HG03095 (cell line): ENCODE measurements around the gene GLI2.

Experiments used
- ATAC-seq: cut with Tn5 transposase; IDR thresholded peaks from one replicate; pipeline ENCODE4 v1.9.1; 2021; ENCODE audit warnings: moderate library complexity; ENCODE audit not compliant: unreplicated experiment

The GLI2 gene

GRCh38 chr2:120737340-120738101 is 1.9 kb downstream of the GLI2 start:
- ATAC-seq = no peak

GRCh38 chr2:120738117-120738516 is 2.4 kb downstream of the GLI2 start:
- no peak for ATAC-seq

DNA sequence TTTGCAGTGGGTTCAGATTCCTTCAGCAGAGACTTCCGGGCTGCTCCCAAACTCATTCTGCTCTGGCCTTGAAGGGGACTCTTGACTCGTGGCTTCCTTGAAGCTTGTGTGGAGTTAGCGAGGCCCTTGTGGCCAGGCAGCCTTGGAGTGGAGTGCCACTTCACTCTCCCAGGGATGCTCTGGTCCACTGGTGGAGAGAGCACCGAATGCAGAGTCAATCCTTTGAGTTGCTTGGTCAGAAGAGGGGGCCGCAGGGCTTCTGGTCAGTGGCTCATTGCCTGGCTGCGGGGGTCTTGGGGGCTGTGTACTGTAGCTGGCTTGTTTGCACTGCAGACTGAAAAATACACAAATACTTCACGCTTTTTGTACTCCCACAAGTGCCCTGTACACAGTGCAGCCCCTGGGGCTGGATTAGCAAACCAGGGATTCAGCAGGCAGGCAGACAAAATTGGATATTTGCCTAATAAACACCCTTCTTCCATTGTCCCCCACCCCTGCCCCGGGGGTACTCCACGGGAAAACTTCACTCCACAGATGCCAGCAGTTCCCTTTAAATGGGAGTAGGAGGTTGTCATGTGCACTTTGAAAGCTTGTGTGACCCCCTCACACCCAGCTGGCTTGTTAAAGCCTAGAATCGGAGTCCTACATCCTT is 3.2 kb downstream of the GLI2 start:
- no peak for ATAC-seq

DNA sequence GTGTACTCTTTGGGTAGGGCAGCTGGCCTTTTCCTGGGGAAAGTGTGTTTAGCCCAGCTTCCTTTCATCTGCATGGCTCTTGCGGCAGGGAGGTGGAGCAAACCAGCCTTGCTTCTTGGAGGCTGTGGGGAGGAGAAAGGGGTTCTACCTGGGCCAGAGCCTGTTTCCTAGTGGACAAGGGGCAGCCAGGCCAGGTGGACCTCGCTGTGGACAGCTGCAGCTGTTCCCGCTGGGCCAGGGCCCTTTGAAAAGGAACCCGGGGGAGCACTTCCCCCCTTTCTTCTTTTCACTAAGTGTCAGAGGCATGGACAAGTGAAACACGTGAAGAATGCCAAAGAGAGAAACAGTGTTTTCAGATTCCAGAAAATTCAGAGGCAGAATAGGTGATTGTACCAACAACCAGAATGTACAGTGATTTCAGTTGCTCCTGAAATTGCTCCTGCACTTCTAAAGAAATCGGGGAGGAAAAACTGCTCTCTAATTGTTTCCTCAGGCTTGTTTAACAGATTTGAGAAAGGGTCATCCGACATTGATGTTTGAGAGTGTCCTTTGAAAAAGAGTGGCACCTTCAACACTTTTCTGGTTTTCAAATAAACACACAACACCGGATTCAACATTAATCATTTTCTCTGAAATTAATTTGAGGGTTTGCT is 3.9 kb downstream of the GLI2 start:
- no peak for ATAC-seq

DNA sequence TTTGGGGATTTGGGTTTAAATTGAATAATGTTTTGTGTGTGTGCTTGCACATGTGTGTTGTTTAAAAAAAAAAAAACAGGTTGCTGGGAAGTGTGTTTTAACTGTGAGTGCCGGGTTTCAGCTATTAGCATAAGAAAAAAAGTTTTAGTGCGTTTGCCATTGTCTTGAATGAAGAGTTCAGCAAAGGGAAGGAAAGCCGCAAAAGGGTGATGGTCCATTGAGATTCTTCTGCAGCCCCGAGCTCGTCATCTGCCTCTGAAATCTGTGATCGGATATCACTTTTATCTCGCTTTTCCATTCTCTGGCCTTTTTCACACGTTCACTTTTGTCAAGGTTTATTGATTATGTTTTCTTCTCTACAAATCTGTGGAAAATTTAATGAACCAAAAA is 4.7 kb downstream of the GLI2 start:
- no peak for ATAC-seq

DNA sequence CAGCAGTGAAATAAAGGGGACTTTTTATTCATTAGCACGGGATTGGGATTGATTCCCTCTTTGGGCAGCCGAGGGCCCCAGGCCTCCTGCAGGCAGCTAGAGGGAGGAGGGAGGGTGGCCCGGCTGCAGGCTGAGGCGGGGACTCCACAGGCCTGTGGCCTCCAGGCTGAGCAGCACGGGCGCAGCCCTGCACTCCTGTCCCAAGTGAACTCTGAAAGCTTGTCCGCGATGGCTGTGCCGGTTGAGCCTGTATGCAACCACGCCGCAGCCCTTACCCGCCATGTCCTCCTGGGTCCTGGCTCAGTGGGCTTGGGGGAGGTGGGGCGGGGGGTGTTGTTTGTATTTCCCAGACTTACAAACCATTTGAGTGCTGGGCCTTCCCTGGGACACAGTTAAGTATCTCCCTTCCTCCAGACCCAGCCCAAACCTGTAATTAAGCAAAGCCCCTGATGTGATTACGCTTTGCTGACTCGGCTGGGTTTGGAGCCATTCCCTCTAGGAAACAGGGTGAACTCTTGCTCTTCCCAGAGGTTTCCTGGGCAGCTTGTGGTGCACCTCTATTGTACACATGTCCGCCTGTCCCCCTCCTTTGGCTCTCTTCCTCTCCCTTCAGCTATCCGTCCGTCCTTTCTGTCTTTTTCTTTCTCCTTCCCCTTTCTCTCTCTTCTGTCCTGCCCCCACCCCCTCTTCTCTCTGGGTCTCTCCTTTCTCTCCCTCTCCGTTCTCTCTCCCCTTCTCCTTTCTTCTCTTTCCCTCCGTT is 5.3 kb downstream of the GLI2 start:
- ATAC-seq = no peak

DNA sequence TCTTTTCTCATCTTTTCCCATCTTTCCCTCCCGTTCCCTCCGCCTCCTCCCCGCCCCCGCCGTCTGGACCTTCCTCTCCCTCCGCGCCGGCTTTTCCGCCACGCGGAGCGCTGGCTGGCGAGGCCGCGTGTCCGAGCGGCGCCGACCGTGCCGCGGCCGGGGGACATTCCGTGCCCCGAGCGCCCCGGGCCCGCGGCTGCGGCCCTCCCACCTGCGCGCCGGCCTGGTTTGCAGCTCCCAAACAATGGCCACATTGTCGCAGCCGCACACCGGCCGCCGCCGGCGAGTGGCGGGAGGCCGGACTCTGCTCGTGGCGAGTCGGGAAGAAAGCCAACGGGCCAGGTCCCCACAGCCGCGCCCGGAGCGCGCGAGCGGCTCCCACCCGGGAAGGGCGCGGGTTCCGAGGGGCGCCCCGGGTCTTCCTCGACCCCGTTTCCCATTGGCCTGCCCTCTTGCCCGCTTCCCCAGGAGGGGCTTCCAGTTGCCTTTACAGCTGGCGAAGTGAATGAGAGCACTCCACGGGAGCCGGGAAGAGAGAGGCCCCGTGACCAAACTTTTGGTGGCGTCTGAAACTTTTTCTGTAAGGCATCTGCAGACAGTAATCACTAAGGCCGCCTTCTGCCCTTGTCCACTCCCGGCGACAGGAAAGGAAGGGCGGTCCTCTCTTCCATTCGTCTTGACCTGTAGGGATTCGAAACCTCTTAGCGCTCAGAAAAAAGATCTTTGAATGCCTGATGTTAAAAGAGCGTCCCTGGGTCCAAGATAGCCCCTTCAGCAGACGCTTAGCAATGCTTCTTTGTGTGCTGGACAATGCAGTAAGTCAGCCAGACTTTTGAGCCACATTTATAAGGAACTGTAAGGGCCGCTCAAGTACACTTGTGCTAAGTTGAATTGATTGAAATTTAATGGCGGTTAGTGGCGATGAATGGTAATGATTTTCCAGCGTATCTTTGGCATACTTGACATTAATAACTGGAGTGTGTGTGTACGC is 6.2 kb downstream of the GLI2 start:
- no peak for ATAC-seq

DNA sequence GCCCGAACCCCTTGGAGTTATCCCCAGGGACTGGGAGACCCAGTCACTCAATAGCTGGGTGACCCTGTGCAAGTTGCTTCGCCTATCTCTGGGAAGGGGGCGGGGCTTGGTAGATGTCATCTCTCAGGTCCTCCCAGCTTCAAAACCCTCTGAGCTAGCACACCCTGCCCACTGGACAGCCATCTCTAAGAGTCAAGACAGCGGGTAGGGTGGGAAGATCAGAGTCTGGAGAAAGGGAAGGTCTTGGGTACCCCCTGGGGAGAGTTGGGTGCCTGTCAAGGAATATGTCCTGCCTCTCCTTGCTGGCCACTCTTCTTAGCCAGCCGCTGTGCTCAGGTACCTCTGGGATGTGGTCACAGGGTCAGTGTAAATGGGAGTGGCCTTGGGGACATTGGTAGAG is 8.0 kb downstream of the GLI2 start:
- ATAC-seq = no peak

- ATAC-seq = no peak
Observed at GRCh38 chr2:120744817-120745216, 9.1 kb downstream of the GLI2 start.

DNA sequence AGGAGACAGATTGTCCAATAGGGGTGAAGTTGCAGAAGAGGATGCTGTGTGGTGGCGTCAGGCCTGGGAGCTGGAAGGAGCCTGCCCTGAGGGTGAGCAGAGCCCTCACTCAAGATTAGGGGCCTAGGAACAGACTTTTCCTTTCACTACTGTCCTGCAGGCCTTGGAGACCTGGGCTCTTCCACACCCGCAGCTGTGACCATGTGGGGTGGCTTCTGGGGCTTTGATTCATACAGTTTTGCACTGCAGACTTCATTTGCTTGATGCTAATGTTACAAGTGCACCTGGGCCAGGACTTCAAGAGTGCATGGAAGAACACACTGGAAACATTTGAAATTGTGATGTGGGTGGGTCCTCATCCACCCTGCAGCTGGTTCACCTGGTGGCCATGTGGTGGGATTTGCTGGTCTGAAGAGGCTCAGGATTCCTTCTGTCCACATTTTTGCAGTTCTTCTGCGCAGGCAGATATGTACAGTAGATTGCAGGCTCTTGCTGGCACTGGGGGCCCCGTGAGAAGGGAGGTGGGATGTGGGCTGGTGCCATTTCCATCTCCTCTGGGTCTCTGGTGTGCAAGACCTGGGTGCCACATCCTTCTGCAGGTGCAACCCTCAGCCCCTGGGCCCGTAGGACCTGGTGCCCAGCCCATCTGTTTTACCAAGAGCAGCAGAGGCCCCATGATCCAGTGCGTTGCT is 9.9 kb downstream of the GLI2 start:
- ATAC-seq = no peak

DNA sequence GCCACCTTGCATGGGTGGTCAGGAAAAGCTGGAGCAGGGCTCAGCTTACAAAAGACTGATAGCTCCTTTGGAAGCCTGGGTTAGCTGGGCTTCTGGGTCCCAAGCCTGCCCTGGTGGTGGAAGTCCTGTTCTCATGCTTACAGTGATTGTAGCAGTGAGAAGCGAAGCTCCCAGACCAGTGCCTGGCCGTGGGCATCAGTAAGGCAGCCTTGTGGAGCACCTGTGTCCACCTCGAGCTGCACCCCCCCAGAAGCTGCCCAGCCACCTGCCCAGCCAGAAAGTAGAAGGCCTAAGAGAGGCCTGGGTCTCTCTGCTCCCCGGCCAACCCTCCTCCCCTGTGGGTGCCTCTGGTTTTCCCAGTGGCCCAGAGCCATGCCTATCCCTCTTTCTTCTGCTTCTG is 10.5 kb downstream of the GLI2 start:
- no peak for ATAC-seq

DNA sequence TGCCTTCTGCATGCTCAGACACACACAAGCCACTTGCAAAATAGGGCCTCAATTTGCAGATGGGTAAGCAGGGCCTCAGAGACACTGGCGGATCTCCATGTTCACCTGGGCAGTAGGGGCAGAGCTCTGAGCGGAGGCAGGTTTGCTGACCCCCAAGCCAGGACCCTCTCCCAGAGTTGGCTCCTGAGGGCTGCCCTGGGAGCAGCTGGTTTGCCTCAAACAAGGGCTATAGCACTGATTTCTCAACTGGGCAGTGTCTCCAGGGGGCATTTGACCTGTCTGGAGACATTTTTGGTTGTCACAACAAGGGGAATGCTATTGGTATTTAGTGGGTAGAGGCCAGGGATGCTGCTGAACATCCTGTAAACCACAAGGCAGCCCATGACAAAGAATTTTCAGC is 11.6 kb downstream of the GLI2 start:
- no peak for ATAC-seq

DNA sequence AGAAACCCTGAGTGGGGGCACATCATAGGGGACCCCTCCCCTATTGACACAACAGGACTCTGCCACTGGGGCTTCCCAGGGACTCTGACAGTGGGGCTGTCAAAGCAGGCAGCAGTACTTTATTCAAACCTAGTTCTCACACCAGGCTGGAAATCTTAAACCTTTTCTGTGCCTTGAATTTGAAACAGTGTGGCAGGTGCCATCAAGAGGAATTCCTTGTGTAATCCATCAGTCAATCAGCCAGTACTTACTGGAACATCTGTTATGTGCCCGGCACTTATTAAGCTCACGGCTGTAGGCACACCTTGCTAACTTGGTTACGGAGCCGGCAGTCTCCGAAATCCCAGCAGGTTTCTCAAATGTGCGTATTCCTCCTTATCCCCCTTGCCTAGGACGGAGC is 12.0 kb downstream of the GLI2 start:
- no peak for ATAC-seq

GRCh38 chr2:120748310-120748709 is 12.6 kb downstream of the GLI2 start:
- no peak for ATAC-seq

DNA sequence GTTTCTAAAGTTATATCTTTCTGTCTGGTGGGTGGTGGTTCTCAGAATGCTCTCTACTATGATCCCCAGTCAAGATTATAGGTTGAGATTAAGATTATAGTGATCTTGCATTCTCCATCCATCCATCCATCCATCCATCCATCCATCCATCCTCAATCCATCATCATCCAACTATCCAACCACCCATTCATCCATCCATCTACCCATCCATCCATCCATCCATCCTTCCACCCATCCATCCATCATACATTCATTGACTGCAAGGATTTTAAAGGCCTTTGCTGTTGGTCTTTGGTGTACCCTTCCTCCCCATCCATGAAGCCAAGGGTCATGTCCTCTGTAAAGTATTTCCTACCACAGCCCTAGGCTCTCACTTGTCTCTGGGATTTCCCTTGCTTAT is 13.1 kb downstream of the GLI2 start:
- ATAC-seq = no peak

- ATAC-seq = no peak
Observed at GRCh38 chr2:120749506-120750431, 14.1 kb downstream of the GLI2 start.

DNA sequence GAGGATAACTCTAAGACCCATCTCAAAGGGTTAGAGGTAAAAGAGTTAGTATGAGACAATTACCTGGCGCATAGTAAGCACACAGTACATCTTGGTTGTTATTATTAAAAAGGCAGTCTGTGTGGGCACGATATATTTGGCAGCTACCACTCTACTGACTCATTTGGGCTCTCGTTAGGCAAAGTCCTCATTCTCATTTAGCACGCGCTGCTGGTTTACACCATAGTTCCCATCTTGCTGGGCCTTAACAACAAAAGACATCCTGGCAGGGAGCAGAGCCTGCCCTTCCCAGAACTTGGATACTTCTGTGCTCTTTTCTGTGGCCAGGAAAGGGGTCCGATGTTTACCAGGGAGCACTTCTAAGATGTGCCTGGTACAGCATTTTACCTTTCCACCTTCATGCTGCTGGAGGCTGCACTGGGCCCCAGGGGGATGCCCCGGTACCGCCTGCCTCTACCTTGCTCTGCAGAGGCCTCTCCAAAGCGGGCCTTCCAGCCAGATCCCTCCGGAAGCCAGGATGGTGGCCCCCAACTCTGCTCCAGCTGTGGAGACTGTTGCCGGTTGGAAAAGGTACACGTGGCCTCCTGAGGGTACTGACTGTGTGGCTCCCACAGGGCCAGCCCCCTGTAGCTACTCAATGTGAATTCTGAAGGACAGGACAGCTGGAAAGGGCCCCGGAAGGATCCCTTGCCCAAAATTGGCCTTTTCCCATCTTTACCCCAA is 15.0 kb downstream of the GLI2 start:
- ATAC-seq = no peak

DNA sequence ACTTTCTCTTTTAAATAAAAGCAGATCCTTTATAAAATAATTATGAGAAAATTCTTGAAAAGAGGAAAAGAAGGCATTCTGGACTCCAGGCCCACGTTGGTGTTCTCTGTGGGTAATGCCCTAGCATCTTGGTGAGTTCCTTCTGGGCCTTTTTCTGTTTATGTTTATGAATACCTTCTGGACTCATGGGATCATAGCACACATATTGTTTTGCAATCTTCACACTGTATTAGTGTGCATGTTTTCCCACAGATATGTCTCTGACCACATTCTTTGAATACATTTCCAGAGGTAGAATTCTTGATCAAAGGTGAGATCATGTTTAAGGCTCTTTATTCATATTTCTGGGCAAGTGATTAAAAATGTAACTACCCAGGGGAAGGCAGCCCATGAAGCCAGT is 15.9 kb downstream of the GLI2 start:
- ATAC-seq = no peak
